Aorta (tissue), 5 donors: ENCODE results near the gene CCDC83. TPM values are rescaled to one million over a fixed set of nuclear protein-coding genes. Genes with fewer than 3 reads are reported as not detected.

Experiments
- ATAC-seq: fragments of 200-7000 bp; cut with Tn5 transposase; one replicate; pipeline ENCODE4 v1.9.1; 2022; ENCODE audit warnings: moderate library complexity; ENCODE audit not compliant: low FRiP score
- DNase-seq, 2 donors: peaks; one replicate each; pipeline ENCODE4 v3.0.0-alpha.2; 2020
- H3K27ac ChIP-seq, 2 donors: one replicate each; pipeline ENCODE4 v1.5.1; 2013; ENCODE audit warnings: low read length in 2 of 2, mild to moderate bottlenecking in 2 of 2, moderate library complexity in 2 of 2, control low read depth in 1 of 2, inconsistent platforms in 1 of 2, low read depth in 1 of 2
- H3K27me3 ChIP-seq, 2 donors: one replicate each; pipeline ENCODE4 v1.6.1; 2013; ENCODE audit warnings: control low read depth in 1 of 2, low read length in 1 of 2, mild to moderate bottlenecking in 1 of 2, moderate library complexity in 1 of 2; ENCODE audit not compliant: insufficient read depth in 2 of 2, control insufficient read depth in 1 of 2
- H3K36me3 ChIP-seq, 2 donors: one replicate each; pipeline ENCODE4 v1.6.1; 2013; ENCODE audit warnings: control low read depth in 1 of 2, low read length in 1 of 2, mild to moderate bottlenecking in 1 of 2; ENCODE audit not compliant: insufficient read depth in 2 of 2, control insufficient read depth in 1 of 2
- H3K4me1 ChIP-seq, 2 donors: one replicate each; pipeline ENCODE4 v1.6.1; 2013; ENCODE audit warnings: low read length in 2 of 2, control low read depth in 1 of 2, mild to moderate bottlenecking in 1 of 2, moderate library complexity in 1 of 2; ENCODE audit not compliant: insufficient read depth in 2 of 2, control insufficient read depth in 1 of 2
- H3K4me3 ChIP-seq, 2 donors: one replicate each; pipeline ENCODE4 v1.5.1; 2013; ENCODE audit warnings: low read length in 2 of 2, control low read depth in 1 of 2, mild to moderate bottlenecking in 1 of 2
- H3K9me3 ChIP-seq: one replicate; pipeline ENCODE4 v1.6.1; 2013; ENCODE audit warnings: mild to moderate bottlenecking, low read length; ENCODE audit not compliant: control insufficient read depth
- WGBS, 2 donors: extraction: QIAGEN DNeasy Blood & Tissue Kit; methylation state at CpG; one replicate each; pipeline ENCODE4 v1.1.7; 2013; 5-methylcytosine and 5-hydroxymethylcytosine counted together
- intact Hi-C, 2 donors: fragments of 100-400 bp; cut with DNase I; formaldehyde crosslinking; loops; one replicate each; pipeline versions ENCODE4 v1.14.2 to v1.15.0; 2022
- polyA plus RNA-seq, 2 donors: library from polyadenylated mRNA; stranded (reverse); fragments of 200-250 nt; gene quantifications; one replicate each; pipeline ENCODE4 v1.2.3, GENCODE V29; 2013
- total RNA-seq, 2 donors: library from RNA; stranded (reverse); fragmentation: NEBNext Ultra II Directional; extraction: Animal tissue kit (Norgen Biotek cat#: 25700); gene quantifications; one replicate each; pipeline ENCODE4 v1.2.1, GENCODE V29; 2021
- donor health status: healthy with polysubstance abuse.
- donor health status: Bipolar disorder and iron deficiency.
- donor health status: DM: no; HTN: no; CAD: no.
- donor health status: DM: no; HTN: no; CAD: no.
- donor health status: DM: yes; HTN: yes; CAD: no.

Gene CCDC83
- total and polyA plus RNA-seq, 4 donors, result not detected

DNA sequence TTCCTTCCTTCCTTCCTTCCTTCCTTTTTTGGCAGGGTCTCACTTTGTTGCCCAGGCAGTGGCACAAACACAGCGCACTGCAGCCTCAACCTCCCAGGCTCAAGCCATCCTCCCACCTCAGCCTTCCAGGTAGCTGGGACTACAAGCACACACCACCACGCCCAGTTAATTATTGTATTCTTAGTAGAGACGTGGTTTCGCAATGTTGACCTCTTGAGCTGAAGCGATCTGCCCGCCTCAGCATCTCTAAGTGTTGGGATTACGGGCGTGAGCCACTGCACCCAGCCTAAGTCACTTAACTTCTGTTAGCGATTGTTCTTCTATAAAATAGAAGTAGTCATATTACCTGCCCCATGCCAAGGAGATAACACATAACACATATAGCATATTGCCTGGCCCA, 41.5 kb upstream of the CCDC83 start:
- H3K4me3 ChIP-seq, result no peak overlapping the region
- ATAC-seq (no peak), DNase-seq (no peak)
- H3K27me3 ChIP-seq, result no peaks in the 10 kb centered on the region
- intact Hi-C loops, result no loop called here
- WGBS, 2 donors, result 95% methylated on average over 9 of the region's 9 CpGs
- H3K36me3 ChIP-seq, result no peaks in the 10 kb centered on the region
- H3K4me1 ChIP-seq, result no peaks in the 10 kb centered on the region
- H3K9me3 ChIP-seq, result no peaks in the 10 kb centered on the region
- no peak overlapping the region for H3K27ac ChIP-seq

- Histone ChIP-seq H3K27ac (no peak overlapping the region), H3K9me3 (no peaks in the 10 kb centered on the region), H3K4me3 (no peak overlapping the region), H3K36me3 (no peaks in the 10 kb centered on the region), H3K4me1 (no peaks in the 10 kb centered on the region), H3K27me3 (no peaks in the 10 kb centered on the region)
- no peak for DNase-seq
- intact Hi-C loops, result no loop called here
- no peak for ATAC-seq
- 85 to 88% methylated on average over 4 of the region's 4 CpGs for WGBS, 2 donors
Observed at GRCh38 chr11:85815186-85815931, 39.8 kb upstream of the CCDC83 start.

DNA sequence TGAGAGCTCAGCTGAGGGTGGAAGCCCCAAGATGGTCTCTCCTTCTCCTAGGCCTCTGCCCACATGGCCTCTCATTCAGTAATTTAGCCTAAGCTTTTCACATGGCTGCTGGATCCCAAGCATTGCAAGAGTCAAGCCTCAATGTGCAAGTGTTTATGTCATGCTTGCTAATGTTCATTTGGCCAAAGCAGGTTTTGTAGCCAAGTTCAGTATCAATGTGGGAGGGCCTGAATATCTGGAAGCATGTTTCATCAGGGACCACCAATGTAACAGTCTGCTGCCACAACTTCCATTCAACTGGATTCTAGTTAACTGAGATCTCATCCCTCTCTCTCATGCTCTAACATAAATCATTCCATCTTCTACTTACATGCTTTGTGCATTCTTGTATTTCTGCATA, 35.7 kb upstream of the CCDC83 start:
- no peaks in the 10 kb centered on the region for H3K36me3 ChIP-seq
- DNase-seq, result no peak
- no peaks in the 10 kb centered on the region for H3K4me1 ChIP-seq
- H3K9me3 ChIP-seq, result no peaks in the 10 kb centered on the region
- H3K27me3 ChIP-seq, result no peaks in the 10 kb centered on the region
- H3K4me3 ChIP-seq, result no peak overlapping the region
- H3K27ac ChIP-seq, result no peak overlapping the region
- ATAC-seq, result no peak
- intact Hi-C loops, result no loop called here

- WGBS, 2 donors, result 31 to 55% methylated on average over 1 of the region's 1 CpG
- Histone ChIP-seq H3K4me1 (no peaks in the 10 kb centered on the region), H3K4me3 (no peak overlapping the region), H3K27me3 (no peaks in the 10 kb centered on the region), H3K27ac (no peak overlapping the region), H3K9me3 (no peaks in the 10 kb centered on the region), H3K36me3 (no peaks in the 10 kb centered on the region)
- DNase-seq (no peak), ATAC-seq (no peak)
- intact Hi-C loops, result loop anchor here (10.0 kb wide), 2 partner anchors 107 to 117 kb away; no protein-coding TSS in a partner anchor
Observed at GRCh38 chr11:85821636-85822035, 33.5 kb upstream of the CCDC83 start.

DNA sequence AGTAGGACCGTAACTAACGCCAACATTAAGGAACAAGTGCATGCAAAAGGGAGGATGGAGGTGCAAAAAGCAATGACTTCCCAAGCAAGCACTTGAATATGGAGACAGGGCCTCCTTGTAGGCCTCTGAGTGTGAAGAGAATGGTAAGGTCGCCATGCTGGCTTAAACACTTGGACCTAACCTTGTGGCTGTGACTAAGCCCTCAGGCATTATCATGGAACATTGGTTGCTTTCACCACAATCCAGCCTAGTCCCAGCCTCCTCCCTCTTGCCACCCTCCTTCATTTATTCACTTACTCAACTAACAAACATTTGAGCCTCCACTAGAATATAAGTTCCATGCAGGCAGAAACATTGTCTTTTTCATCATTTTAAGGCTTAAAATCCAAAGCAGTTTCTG, 32.4 kb upstream of the CCDC83 start:
- no peak for DNase-seq
- WGBS, 2 donors, result 97 to 100% methylated on average over 3 of the region's 3 CpGs
- intact Hi-C loops, result loop anchor here (10.0 kb wide), 2 partner anchors 108 to 118 kb away; no protein-coding TSS in a partner anchor

DNA sequence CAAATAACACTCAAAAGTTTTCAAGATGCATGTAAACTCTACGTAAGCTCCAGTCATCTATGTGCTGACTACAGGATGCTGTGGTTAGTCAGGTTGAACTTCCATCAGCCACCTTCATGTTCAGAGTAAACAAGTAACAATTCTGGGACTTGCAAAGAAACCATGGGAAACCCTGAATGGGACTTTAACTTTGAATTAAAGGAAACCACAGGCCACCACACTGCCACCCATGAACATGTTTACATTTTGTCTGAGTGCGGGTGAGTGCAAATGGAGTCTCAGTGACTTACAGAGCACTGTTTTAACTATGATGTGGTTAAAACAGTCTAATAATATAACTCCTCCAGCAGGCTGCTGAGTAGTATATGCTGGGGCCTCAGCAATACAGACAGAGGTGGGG, 31.4 kb upstream of the CCDC83 start:
- Histone ChIP-seq H3K27me3 (no peaks in the 10 kb centered on the region), H3K4me1 (peaks cover 0 to 2% of the 10 kb centered on the region in 2 donors), H3K27ac (no peak overlapping the region), H3K9me3 (no peaks in the 10 kb centered on the region), H3K4me3 (no peak overlapping the region), H3K36me3 (no peaks in the 10 kb centered on the region)
- WGBS, 2 donors, result 92 to 96% methylated on average over 2 of the region's 2 CpGs
- no peak for ATAC-seq
- intact Hi-C loops, result loop anchor here (10.0 kb wide), 2 partner anchors 109 to 119 kb away; no protein-coding TSS in a partner anchor
- DNase-seq, result no peak

More for the DNA sequence above, 32.4 kb upstream of the CCDC83 start:
- Histone ChIP-seq H3K27ac (no peak overlapping the region), H3K9me3 (no peaks in the 10 kb centered on the region), H3K4me3 (no peak overlapping the region), H3K36me3 (no peaks in the 10 kb centered on the region), H3K27me3 (no peaks in the 10 kb centered on the region), H3K4me1 (peaks cover 0 to 1% of the 10 kb centered on the region in 2 donors)
- ATAC-seq, result no peak

DNA sequence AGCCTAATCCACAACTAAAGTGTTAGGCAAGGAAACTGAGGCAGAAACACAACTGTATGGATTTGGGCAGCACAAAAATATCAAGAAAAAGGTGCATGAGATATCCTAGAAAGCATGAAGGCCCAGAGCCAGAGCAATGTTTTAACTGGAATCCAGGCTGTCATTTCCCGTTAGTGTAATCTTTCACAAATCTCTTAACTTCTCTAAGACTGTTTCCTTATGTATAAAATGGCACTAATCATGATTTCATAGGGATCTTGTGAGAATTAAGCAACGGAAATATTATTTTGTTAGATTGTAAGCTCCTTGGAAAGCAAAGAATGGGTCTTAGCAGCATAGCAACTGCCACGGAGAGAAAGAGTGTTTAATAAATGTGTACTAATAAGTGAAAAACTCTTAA, 29.6 kb upstream of the CCDC83 start:
- intact Hi-C loops, result loop anchor here (10.0 kb wide), 2 partner anchors 111 to 121 kb away; no protein-coding TSS in a partner anchor
- no peaks in the 10 kb centered on the region for H3K9me3 ChIP-seq
- no peaks in the 10 kb centered on the region for H3K27me3 ChIP-seq
- DNase-seq (no peak), ATAC-seq (no peak)
- H3K36me3 ChIP-seq, result no peaks in the 10 kb centered on the region
- H3K4me3 ChIP-seq, result no peak overlapping the region
- H3K27ac ChIP-seq, result no peak overlapping the region
- 4 to 10% methylated on average over 3 of the region's 3 CpGs for WGBS, 2 donors
- peaks cover 0 to 2% of the 10 kb centered on the region in 2 donors for H3K4me1 ChIP-seq

DNA sequence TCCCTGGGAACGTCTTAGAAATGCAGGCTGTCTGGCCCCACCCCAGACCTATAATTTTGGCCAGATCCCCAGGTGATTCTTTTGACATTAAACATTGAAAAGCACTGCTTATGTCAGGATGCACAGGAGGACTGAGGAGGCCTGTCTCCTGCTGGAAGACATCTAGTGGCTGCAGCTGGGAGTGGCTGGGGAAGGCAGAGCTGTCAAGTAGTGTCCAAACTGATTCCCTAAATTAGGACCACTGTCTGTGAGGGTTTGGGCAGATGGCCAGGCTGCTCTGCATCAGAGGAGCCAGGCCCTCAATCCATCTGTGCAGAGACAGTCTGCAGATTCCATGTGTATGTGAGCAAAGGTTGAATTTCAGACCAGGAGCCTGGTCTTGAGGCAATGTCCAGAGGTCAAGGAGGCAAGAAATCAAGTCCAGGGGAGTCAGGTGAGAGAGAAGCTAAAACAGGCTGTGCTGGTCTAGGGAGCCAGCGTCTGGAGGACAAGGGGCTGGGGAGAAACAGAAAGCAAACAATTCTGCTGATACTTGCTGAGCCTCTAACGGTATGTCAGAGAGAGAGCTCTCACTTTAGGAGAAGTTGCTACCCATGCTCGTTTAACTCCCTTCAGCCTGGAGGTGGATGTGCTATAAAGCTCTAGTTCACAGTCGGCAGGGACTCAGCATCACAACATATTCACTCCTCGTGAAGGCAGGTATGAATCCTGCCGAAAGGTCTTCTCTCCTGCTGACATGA, 28.9 kb upstream of the CCDC83 start:
- ATAC-seq, result no peak
- WGBS, 2 donors, result 74 to 77% methylated on average over 7 of the region's 7 CpGs
- peaks cover 0 to 2% of the 10 kb centered on the region in 2 donors for H3K4me1 ChIP-seq
- no peak for DNase-seq
- H3K4me3 ChIP-seq, result no peak overlapping the region
- H3K36me3 ChIP-seq, result no peaks in the 10 kb centered on the region
- no peaks in the 10 kb centered on the region for H3K9me3 ChIP-seq
- H3K27ac ChIP-seq, result no peak overlapping the region
- no peaks in the 10 kb centered on the region for H3K27me3 ChIP-seq
- intact Hi-C loops, result loop anchor here (10.0 kb wide), 2 partner anchors 111 to 121 kb away; no protein-coding TSS in a partner anchor
